WI38 (cell line): ENCODE data around the gene NAGPA.

Experiments used
- H3K4me3 ChIP-seq: 2 replicates; pipeline ENCODE4 v1.5.1; 2011; ENCODE audit warnings: low read depth, mild to moderate bottlenecking, control low read depth, low read length
- TF ChIP-seq, protein P1 (sequence below): IDR thresholded peaks from 2 replicates; pipeline ENCODE4 v1.5.1; 2012; ENCODE audit warnings: low read depth, mild to moderate bottlenecking, control low read depth, low read length

Gene NAGPA

DNA sequence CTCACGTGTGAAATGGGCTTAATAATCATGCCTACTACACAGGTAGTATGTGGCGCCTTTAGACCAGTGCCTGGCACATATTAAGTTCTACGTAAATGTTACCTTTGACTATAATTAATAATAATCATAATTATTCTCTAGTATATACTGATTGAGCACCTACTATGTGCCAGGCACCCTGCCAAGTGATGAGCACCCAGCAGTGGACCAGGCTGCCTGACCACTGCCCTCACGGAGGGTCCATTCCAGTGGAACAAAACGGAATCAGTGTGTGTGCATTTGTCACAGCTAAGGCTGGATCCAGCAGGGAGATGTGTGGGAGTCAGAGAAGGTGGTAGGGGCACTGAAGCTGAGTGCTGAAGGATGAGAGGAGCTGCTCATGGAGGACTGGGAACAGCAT, 45.1 kb downstream of the NAGPA start:
- H3K4me3 ChIP-seq: no peak overlapping the region
- TF ChIP-seq, protein P1, sequence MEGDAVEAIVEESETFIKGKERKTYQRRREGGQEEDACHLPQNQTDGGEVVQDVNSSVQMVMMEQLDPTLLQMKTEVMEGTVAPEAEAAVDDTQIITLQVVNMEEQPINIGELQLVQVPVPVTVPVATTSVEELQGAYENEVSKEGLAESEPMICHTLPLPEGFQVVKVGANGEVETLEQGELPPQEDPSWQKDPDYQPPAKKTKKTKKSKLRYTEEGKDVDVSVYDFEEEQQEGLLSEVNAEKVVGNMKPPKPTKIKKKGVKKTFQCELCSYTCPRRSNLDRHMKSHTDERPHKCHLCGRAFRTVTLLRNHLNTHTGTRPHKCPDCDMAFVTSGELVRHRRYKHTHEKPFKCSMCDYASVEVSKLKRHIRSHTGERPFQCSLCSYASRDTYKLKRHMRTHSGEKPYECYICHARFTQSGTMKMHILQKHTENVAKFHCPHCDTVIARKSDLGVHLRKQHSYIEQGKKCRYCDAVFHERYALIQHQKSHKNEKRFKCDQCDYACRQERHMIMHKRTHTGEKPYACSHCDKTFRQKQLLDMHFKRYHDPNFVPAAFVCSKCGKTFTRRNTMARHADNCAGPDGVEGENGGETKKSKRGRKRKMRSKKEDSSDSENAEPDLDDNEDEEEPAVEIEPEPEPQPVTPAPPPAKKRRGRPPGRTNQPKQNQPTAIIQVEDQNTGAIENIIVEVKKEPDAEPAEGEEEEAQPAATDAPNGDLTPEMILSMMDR: no peak

DNA sequence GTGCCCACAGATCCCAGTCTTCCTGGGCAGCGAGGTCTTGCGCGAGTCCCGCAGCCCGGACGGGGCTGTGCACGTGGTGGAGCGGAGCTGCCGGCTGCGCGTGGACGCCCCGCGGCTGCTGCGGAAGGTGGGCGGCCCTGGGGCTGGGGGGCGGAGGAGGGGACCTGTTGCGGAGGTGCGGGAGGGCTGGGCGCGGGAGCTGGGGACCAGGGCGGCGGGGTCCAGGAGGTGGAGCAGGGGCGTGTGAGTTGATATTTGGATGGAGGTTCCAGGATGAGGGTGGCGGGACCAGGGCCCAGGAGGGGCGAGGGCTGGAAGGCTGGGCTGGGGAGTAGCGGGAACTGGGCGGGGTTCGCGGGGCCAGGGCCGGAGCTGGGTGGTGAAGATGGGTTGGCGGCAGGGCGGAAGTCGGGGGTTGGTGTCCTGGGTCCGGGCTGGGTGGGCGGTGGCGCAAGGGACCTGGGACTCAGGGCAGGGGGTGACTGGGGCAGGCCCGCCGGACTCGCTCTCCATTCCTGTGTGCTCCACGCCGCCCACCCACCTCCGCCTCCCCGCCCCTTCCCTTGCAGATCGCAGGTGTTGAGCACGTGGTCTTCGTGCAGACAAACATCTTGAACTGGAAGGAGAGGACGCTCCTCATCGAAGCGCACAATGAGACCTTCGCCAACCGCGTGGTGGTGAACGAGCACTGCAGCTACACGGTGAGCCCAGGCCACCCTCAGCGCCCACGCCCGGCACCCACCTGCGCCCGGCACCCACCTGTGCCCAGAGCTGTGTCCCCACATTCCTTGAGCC, 46.0 kb downstream of the NAGPA start:
- TF ChIP-seq, protein P1: no peak
- H3K4me3 ChIP-seq: no peak overlapping the region

DNA sequence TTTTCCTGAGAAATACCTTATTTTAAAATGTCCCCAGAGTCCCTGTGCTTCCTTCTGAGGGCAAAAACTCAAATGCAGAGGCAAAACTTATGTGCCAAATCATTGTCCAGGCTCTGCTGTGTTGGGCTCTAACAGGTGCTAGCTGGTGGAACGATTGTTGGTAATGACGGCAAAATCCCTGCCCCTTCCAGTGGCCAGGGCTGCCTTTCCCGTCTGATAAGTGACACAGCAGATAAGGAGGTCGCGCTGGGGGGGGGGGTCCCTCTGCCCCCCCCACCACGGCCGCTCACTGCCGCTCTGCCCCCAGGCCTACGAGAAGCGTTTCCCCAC, 46.5 kb downstream of the NAGPA start:
- H3K4me3 ChIP-seq: no peak overlapping the region
- TF ChIP-seq, protein P1: no peak

DNA sequence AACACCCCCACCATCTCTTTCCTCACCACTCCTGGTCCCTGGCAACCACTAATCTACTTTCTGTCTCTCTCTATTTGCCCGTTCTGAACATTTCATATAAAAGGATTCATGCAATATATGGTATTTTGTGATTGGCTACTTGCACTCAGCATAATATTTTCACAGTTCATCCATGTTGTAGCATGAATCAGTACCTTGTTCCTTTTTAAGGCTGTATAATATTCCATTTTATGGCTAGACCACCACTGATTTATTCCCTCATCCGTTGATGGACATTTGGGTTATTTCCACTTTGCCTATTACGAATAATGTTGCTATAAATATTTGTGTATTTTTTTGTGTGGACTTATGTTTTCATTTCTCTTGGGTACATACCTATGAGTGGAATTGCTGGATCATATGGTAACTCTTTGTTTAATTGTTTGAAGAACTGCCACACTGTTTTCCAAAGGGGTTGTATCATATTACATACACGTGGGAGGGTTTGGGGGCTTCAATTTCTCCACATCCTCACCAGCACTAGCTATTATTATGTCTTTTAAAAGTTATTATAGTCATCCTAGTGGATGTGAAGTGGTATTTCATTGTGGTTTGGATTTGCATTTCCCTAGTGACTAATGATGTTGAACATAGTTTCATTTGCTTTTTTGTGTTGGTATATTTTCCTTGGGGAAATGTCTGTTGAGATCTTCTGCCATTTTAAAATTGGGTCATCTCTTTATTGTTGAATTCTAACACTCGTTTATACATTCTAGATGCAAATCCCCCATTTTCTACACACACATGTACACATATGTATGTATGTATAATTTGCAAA, 49.4 kb downstream of the NAGPA start:
- no peak overlapping the region for H3K4me3 ChIP-seq
- TF ChIP-seq, protein P1: no peak

DNA sequence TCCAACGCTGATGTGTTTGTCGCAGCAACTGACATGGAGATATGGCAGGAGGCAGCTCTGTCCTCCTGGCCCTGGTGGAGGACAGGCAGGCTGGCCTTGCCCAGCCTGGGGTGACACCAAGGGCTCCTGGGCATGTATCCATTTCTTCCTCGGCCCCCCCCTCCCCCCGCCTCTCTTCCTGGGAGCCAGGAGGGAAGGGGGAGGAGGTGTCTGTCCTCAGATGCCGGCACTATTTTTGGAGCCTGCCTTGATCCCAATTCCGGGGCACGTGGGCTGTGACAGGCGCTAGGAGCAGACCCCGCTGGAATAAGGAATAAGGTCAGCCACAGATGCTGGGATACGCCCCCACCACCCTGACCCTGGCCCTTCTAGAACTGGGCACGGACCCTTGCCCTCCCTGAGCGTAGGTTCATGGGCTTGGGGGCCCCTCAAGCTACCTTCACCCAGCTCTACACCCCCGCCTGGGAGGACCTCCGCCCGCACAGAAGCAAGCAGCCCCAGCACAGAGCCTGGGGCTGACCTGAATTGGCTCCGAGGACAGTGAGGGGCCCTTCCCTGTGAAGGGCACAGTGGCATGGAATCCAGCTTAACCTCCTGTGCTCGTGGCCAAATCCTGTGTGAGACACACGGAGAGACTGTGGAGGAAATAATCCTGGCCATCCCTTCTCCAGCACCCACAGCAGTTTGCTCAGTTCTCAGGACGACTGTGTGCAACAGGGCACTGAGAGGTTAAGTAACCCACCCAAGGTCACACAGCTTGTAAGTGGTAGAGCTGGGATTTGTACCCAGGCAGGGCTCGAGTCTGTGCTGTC, 51.5 kb downstream of the NAGPA start:
- TF ChIP-seq, protein P1: no peak

DNA sequence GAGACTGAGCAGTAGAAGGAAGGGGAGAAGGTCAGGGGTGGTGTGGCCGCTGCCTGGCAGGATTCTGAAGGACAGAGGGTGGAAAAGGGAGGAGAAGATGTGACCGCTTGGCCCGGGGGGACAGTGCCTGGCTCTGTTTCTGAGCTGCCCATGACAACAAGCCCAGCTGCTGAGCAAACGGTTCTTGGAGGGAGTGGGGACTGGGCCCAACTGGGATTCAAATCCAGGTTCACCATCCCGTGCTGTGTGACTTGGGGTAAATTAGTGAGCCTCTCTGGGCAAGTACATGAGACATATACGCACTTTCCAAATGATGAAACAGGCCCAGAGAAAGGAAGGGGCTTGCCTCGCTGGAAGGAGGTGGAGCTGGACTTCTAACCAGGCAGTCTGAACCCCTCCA, 52.3 kb downstream of the NAGPA start:
- no peak overlapping the region for H3K4me3 ChIP-seq
- TF ChIP-seq, protein P1: no peak

More for the DNA sequence above, 51.5 kb downstream of the NAGPA start:
- no peak overlapping the region for H3K4me3 ChIP-seq
